GM12865 (cell line): ENCODE measurements around the gene ANKRD52.
A peak's percentile ranks its signal among the peaks of the same experiment; 100 is the strongest.

Experiments
- DNase-seq: peaks from one replicate; pipeline ENCODE4 v3.0.0; 2010; ENCODE audit warnings: low read depth
- H3K4me3 ChIP-seq: 2 replicates; pipeline ENCODE4 v1.5.1; 2011; ENCODE audit warnings: mild to moderate bottlenecking, low read depth, low read length, control low read depth
- TF ChIP-seq, protein P1 (sequence below): IDR thresholded peaks from 2 replicates; pipeline ENCODE4 v1.5.1; 2011; ENCODE audit warnings: low read length, control low read depth, low read depth, inconsistent platforms; ENCODE audit not compliant: insufficient read depth; ENCODE audit errors: missing control alignments

Gene ANKRD52

DNA sequence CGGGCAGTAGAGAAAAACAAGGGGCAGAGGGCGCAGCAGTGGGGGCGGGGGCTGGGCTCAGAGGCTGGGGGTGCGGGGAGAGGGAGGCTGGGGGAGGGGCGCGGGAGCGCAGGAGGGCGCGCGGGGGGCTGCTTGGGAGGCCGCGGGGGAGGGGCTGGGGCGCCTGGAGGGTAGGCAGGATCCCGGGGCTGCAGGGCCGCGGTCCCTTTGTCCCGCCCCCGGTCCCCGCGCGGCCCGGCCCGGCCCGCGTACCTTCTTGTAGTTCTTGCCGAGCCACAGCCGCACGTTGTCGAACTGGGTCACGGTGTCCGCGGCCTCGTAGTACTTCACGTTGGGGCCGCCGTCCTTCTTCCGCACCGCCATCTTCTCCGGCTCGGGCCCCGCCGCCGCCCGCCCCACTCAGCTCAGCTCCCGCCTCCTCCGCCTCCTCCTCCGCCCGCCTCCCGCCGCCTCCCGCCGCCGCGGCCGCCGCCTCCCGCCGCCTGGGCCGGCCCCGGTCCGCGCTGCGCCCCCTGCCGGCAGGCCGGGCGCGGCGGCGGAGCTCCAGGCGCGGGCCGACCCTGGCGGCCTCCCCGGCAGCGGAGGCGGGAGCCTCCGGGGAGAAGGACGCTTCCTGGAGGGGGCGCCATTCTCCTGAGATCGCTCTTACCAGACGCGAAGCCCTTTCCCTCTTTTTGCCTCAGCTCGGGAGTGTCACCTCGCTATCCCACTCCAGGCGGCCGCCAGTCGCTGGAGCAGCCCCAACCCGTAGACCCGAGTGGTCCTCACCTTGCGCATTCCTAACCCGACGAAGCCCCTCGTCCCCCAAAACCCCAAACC is 68.9 kb downstream of the ANKRD52 start, which contains the start of gene SMARCC2:
Gene SMARCC2 (minus strand): TSS at position 385 of the 819 bp plus-strand sequence. CDS start 22 bp downstream, at position 363.
- TF ChIP-seq, protein P1, sequence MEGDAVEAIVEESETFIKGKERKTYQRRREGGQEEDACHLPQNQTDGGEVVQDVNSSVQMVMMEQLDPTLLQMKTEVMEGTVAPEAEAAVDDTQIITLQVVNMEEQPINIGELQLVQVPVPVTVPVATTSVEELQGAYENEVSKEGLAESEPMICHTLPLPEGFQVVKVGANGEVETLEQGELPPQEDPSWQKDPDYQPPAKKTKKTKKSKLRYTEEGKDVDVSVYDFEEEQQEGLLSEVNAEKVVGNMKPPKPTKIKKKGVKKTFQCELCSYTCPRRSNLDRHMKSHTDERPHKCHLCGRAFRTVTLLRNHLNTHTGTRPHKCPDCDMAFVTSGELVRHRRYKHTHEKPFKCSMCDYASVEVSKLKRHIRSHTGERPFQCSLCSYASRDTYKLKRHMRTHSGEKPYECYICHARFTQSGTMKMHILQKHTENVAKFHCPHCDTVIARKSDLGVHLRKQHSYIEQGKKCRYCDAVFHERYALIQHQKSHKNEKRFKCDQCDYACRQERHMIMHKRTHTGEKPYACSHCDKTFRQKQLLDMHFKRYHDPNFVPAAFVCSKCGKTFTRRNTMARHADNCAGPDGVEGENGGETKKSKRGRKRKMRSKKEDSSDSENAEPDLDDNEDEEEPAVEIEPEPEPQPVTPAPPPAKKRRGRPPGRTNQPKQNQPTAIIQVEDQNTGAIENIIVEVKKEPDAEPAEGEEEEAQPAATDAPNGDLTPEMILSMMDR = peak; percentile 83
- peak within 1 kb of the TSS; percentile 73 for H3K4me3 ChIP-seq
- DNase-seq = peak; percentile 91

DNA sequence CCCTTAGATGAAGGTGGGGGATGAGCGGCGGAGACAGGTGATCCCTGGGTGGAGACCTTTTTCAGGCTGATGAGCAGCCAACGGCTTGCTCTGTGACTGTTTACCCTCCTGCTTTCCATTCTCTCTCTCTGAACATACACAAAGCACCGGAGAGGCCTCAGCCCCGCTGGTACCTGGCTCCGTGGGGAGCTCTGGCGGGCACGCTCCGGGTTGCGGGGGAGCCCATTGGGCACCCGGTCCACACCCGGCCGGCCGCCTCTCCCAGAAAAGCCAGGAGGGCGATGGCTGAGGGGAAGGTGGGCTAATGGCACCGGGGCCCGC is 69.4 kb downstream of the ANKRD52 start:
- TF ChIP-seq, protein P1 = no peak

DNA sequence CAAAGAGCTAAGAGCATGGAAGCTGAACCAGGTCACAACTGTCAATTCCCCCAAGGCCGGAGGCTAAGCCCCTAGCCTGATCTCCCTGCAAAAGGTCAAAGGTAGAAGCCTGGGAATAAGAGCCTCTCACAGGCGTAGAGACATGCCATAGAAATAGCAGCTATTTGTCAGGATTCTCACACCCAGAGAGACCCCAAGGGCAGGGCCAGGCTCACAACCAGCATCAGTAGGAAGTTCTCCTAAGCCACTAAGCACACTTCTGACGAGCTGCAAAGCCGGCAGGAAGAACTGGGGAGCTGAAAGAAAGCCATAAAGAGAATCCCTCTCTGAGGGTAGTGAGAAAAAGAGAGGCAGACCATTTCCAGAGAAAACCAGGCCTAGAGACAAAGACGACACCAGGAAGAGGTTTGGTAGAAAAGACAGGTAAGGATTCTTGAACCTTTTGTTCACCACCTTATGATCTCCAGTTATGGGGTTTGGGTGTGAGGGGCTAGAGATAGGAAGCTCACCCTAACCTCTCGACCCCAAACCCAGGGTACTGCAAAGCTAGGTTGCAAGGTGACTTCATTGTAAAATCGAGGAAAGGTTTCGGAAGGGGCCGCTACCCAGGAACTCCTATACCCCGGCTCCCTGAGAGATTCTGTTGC is 69.9 kb downstream of the ANKRD52 start:
- peak; percentile 23 for DNase-seq
- H3K4me3 ChIP-seq = peak overlapping the region; percentile 73
- TF ChIP-seq, protein P1 = no peak

More for the DNA sequence above, 69.4 kb downstream of the ANKRD52 start:
- H3K4me3 ChIP-seq = peak overlapping the region; percentile 73
- DNase-seq = peak; percentile 22
